Osteoblast (primary cell): Measurements from ENCODE around the gene PABPC4L. TPM values are rescaled to one million over a fixed set of nuclear protein-coding genes. Genes with fewer than 3 reads are reported as not detected.

Experiments used
- DNase-seq: peaks from one replicate; pipeline ENCODE4 v3.0.0; 2011; ENCODE audit warnings: low spot score, mixed read lengths; ENCODE audit not compliant: insufficient read length; ENCODE audit errors: missing footprints
- H2AFZ ChIP-seq: 2 replicates; pipeline ENCODE4 v1.6.0; 2011; ENCODE audit warnings: mild to moderate bottlenecking, low read length
- H3K27ac ChIP-seq: 2 replicates; pipeline ENCODE4 v1.5.1; 2011; ENCODE audit warnings: mild to moderate bottlenecking, low read depth, low read length, moderate library complexity
- H3K27me3 ChIP-seq: 2 replicates; pipeline ENCODE4 v1.6.0; 2012; ENCODE audit warnings: mild to moderate bottlenecking, control low read depth, inconsistent platforms, low read length, moderate library complexity; ENCODE audit not compliant: insufficient read depth
- H3K36me3 ChIP-seq: 2 replicates; pipeline ENCODE4 v1.5.1; 2011; ENCODE audit warnings: mild to moderate bottlenecking, low read length, control low read depth, moderate library complexity; ENCODE audit not compliant: insufficient read depth
- H3K4me1 ChIP-seq: 2 replicates; pipeline ENCODE4 v1.5.1; 2011; ENCODE audit warnings: mild to moderate bottlenecking, low read length, control low read depth, moderate library complexity; ENCODE audit not compliant: insufficient read depth
- H3K4me2 ChIP-seq: 2 replicates; pipeline ENCODE4 v1.6.0; 2011; ENCODE audit warnings: mild to moderate bottlenecking, low read length; ENCODE audit not compliant: insufficient read depth
- H3K4me3 ChIP-seq: fragments of 200-600 bp; sonication (generic); 3 replicates; pipeline ENCODE4 v1.5.1; 2012; ENCODE audit warnings: mild to moderate bottlenecking, low read length, inconsistent platforms; ENCODE audit not compliant: insufficient read depth
- H3K79me2 ChIP-seq: 2 replicates; pipeline ENCODE4 v1.6.0; 2012; ENCODE audit warnings: mild to moderate bottlenecking, low read length, control low read depth, inconsistent platforms; ENCODE audit not compliant: insufficient read depth
- H3K9me3 ChIP-seq: 2 replicates; pipeline ENCODE4 v1.5.1; 2011; ENCODE audit warnings: low read depth, low read length, control low read depth
- H4K20me1 ChIP-seq: 2 replicates; pipeline ENCODE4 v1.6.0; 2012; ENCODE audit warnings: mild to moderate bottlenecking, low read length, control low read depth; ENCODE audit not compliant: insufficient read depth
- total RNA-seq: library from RNA; depleted of rRNA; stranded (reverse); fragments of >200 nt; gene quantifications from 2 replicates; pipeline ENCODE4 v1.2.3, GENCODE V29; 2012
- TF ChIP-seq, protein P1 (sequence below): IDR thresholded peaks from 2 replicates; pipeline ENCODE4 v1.5.1; 2011; ENCODE audit warnings: mild to moderate bottlenecking, low read depth, low read length, moderate library complexity; ENCODE audit errors: extremely low read depth

The PABPC4L gene
- total RNA-seq, 1 donor = 1.1 TPM

DNA sequence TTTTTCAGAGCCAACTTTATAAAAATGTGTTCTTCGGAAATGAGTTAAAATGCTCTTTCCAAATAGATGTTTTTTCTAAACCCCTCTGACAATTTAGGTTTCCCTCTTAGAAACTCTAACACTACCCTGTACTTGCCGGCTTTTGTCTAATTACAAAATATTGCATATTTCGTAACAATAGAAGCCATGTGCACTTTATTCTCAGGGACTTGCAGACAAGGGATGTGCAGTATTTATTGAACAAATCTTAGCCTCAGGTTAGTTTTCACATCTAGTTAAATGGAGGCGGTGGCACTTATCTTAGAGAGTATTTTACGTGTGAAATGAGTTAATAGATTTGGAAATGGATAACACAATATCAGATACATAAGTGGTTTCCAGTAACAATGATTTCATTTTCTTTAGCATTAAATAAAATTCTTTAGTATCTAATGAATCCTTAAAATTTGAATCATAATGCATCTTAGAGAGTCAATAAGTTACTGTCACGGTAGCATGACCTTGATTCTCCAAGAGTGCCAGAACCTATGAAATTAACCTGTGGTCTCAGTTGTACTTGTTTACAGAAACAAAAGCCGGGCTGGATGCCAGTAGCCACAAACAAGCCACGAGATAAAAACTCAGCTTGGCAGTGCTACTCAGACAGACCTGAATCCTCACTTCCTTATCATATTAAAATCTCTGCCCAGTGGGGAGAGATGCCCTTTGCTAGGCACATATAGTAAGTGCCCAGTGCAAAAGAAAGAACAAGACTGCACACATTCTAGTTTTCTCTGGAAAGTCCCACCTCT, 772 bp upstream of the PABPC4L start:
- TF ChIP-seq, protein P1, sequence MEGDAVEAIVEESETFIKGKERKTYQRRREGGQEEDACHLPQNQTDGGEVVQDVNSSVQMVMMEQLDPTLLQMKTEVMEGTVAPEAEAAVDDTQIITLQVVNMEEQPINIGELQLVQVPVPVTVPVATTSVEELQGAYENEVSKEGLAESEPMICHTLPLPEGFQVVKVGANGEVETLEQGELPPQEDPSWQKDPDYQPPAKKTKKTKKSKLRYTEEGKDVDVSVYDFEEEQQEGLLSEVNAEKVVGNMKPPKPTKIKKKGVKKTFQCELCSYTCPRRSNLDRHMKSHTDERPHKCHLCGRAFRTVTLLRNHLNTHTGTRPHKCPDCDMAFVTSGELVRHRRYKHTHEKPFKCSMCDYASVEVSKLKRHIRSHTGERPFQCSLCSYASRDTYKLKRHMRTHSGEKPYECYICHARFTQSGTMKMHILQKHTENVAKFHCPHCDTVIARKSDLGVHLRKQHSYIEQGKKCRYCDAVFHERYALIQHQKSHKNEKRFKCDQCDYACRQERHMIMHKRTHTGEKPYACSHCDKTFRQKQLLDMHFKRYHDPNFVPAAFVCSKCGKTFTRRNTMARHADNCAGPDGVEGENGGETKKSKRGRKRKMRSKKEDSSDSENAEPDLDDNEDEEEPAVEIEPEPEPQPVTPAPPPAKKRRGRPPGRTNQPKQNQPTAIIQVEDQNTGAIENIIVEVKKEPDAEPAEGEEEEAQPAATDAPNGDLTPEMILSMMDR = no peak
- Histone ChIP-seq H3K27ac (no peak overlapping the region), H4K20me1 (no peaks in the 10 kb centered on the region), H3K9me3 (no peaks in the 10 kb centered on the region), H3K36me3 (no peaks in the 10 kb centered on the region), H3K4me1 (no peaks in the 10 kb centered on the region), H3K4me3 (peak overlapping the region; percentile 74), H3K27me3 (no peaks in the 10 kb centered on the region), H2AFZ (peak overlapping the region; percentile 30), H3K79me2 (no peaks in the 10 kb centered on the region), H3K4me2 (peak overlapping the region; percentile 84)
- no peak for DNase-seq

DNA sequence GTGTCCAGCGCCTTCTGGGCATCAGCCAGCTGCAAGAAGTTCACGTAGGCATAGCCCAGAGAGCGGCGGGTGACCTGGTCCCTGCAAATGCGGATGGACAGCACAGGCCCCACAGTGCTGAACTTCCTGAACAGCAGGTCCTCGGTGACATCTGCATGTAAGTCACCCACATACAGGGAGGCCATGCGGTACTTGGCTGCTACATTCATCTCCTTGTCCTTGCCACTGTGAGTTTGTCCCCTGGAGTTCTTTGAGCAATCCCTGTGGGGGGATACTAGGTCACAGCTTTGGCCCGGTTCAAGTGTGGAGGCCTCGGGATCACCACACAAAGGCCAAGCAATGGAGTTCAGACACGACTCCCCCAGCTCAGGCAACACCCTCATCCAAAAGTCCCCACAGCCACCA, 776 bp downstream of the PABPC4L start:
- H3K27me3 ChIP-seq = no peaks in the 10 kb centered on the region
- no peaks in the 10 kb centered on the region for H3K79me2 ChIP-seq
- no peak overlapping the region for H3K27ac ChIP-seq
- H3K9me3 ChIP-seq = no peaks in the 10 kb centered on the region
- TF ChIP-seq, protein P1 = no peak
- H2AFZ ChIP-seq = peak overlapping the region; percentile 97
- no peaks in the 10 kb centered on the region for H3K4me1 ChIP-seq
- H4K20me1 ChIP-seq = no peaks in the 10 kb centered on the region
- no peak for DNase-seq
- peak overlapping the region; percentile 74 for H3K4me3 ChIP-seq
- H3K36me3 ChIP-seq = no peaks in the 10 kb centered on the region
- peak overlapping the region; percentile 84 for H3K4me2 ChIP-seq

DNA sequence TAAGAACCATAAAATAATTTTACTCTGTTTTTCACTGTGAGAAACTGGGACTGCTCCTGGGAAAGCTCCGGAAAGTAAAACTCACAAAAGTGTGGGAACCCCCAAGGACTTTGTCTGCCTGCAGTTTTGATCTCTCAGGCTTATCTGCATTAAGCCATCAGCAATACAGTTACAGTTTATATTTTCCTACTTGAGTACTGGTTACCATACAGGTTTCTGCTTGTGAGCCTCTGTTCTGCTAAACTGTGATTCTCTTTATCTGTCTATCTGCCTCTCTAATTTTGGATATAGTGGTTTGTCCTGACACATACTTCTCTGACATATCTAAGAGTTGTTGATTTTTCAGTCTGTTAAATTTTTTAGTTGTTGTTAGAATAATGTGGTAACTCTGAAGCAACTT, 11.6 kb downstream of the PABPC4L start:
- Histone ChIP-seq H4K20me1 (no peaks in the 10 kb centered on the region), H3K36me3 (no peaks in the 10 kb centered on the region), H3K4me1 (no peaks in the 10 kb centered on the region), H2AFZ (no peak overlapping the region), H3K27ac (no peak overlapping the region), H3K79me2 (no peaks in the 10 kb centered on the region), H3K4me3 (no peak overlapping the region), H3K9me3 (no peaks in the 10 kb centered on the region), H3K4me2 (no peak overlapping the region), H3K27me3 (no peaks in the 10 kb centered on the region)
- DNase-seq = no peak
- TF ChIP-seq, protein P1 = no peak

DNA sequence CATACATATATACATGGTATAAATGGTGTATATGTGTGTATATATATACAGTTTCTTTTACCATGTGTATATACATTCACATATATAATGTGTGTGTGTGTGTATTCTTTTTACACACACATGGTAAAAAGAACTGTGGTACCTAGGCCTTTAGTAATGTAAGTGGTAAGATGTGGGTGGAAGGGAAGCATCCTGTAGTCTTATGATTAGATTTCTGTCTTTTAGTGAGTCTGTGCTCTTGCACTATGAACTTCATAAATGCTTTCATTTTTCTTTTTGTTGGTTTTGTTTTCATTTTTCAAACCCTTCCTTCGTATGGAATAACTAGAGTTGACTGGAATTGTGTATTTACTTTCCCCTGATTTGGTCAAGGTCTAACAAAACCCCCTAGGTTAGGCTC, 12.1 kb downstream of the PABPC4L start:
- H3K27ac ChIP-seq = no peak overlapping the region
- H2AFZ ChIP-seq = no peak overlapping the region

More for the DNA sequence above, 12.1 kb downstream of the PABPC4L start:
- Histone ChIP-seq H3K27me3 (no peaks in the 10 kb centered on the region), H3K79me2 (no peaks in the 10 kb centered on the region), H3K4me1 (no peaks in the 10 kb centered on the region), H3K9me3 (no peaks in the 10 kb centered on the region), H3K4me3 (no peak overlapping the region), H3K36me3 (no peaks in the 10 kb centered on the region), H3K4me2 (no peak overlapping the region), H4K20me1 (no peaks in the 10 kb centered on the region)
- no peak for DNase-seq
- TF ChIP-seq, protein P1 = no peak
